AG10803 (cell line): ENCODE measurements around the gene RPS26.
A peak's percentile ranks its signal among the peaks of the same experiment; 100 is the strongest.
"Not testable (repeated sequence)": the region's sequence is repeated elsewhere in the genome, so short reads cannot be mapped to it uniquely, and the experiment has no call there.

Experiments used
- DNase-seq: peaks from one replicate; pipeline ENCODE4 v3.0.0; 2010; ENCODE audit warnings: low read depth
- H3K4me3 ChIP-seq: 2 replicates; pipeline ENCODE4 v1.5.1; 2011; ENCODE audit warnings: mild to moderate bottlenecking, low read length, control low read depth
- CTCF ChIP-seq: conservative IDR thresholded peaks from 2 replicates; pipeline ENCODE4 v1.5.1; 2011; ENCODE audit warnings: mild to moderate bottlenecking, low read length, control low read depth, inconsistent platforms

Gene RPS26

DNA sequence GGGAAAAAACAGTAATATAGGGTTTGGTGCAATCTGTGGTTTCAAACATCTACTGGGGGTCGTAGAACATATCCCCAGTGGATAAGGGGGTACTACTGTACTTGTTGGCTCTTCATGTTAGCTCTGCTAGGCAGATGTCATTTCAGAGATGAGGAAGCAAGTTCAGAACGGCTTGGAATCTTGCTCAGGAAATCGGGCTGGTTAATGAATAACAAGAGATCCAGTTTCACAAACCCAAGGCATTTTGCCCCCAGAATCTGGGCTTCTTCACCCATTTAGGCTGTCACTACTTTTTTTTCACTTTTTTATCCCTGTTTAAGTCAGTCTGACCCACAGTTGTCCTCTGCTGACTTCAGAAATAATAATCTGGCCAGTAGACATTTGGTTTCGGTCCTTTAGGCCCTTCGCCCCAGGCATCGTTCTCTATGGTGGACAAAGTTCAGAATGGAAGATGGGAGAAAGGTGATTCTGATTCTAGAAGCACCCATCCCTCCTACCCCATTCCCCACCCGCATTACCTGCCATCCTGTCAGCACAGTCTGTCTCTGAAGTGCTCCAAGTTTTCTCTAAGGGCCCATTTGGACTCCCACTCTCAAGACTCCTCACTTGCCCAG lies 40.1 kb upstream of the RPS26 start:
- no peak for DNase-seq
- no peak overlapping the region for H3K4me3 ChIP-seq
- TF ChIP-seq CTCF, result no peak

DNA sequence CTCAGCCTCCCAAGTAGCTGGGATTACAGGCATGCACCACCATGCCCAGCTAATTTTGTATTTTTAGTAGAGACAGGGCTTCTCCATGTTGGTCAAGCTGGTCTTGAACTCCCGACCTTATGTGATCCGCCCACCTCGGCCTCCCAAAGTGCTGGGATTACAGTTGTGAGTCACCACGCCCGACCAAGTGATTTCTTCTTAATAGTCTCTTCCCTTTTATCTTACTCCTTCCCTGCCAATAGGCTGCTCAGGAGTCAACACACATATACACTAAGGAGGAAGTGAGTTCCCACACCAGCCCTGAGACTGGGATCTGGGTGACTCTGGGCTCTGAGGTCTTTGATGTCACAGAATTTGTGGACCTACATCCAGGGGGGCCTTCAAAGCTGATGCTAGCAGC lies 38.3 kb upstream of the RPS26 start:
- not testable (repeated sequence) for H3K4me3 ChIP-seq, DNase-seq

DNA sequence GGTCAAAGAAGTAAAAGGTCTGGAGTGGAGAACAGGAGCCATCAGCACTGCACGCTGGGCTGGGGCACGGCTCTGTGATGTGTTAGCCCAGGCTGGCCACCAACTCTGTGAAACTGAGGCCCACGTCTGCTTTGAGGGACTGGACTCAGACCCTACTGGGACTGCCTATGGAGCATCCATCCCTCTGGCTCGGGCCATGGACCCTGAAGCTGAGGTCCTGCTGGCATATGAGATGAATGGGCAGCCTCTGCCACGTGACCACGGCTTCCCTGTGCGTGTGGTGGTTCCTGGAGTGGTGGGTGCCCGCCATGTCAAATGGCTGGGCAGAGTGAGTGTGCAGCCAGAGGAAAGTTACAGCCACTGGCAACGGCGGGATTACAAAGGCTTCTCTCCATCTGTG lies 37.5 kb upstream of the RPS26 start:
- H3K4me3 ChIP-seq, result no peak overlapping the region
- no peak for DNase-seq
- no peak for TF ChIP-seq CTCF

DNA sequence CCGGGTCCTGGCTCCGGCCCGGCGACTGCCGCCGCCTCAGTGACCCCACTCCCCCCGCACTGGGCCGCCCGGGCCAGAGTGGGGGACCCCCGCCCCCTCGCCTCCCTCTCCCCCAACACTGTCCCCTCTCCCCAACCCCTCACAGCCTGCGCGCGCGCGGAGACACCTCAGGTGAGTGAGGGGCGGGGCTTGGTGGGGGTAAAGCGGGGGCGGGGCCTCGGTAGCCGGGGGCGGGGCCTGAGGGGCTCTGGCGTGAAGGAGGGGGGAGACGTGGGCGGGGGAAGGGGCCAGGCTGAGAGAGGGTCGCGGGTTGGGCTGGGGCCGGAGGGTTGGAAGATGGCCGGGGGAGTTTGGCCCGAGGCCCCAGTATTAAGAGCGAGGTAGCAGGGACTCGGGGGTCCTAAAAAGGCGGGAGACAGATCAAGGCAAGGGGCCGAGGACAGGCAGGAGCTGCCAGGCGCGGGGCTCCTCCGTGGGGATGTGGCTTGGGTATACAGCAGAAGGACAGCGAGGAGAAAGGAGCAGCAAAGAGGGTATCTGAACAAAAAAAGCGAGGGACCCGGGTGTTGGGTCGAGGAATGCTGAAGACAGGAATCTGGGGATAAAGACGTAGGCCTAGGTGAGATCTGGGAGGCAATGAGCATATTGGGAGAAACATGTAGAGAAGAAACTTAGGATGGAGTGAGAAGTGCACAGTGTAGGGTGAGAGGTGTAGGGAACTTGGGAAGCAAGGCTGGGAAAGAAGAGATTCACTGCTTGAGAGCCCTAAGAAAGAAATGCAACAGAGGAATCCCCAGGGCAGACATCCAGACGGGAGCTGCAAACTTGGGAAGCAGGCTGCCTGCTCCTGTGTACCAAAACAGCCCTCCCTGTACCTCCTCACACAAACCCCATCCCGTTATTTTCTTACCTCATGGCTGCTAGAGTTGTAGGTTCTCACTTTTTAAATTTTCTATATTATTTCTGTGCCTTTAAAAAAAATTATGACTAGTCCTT lies 33.9 kb upstream of the RPS26 start:
- peak; percentile 31 for DNase-seq
- TF ChIP-seq CTCF, result no peak
- peak overlapping the region; percentile 76 for H3K4me3 ChIP-seq

GRCh38 chr12:56010111-56010570 lies 31.6 kb upstream of the RPS26 start:
- no peak for TF ChIP-seq CTCF
- no peak for DNase-seq
- H3K4me3 ChIP-seq, result no peak overlapping the region

GRCh38 chr12:56011509-56012090 lies 30.1 kb upstream of the RPS26 start:
- TF ChIP-seq CTCF, result no peak
- DNase-seq, result no peak
- no peak overlapping the region for H3K4me3 ChIP-seq

DNA sequence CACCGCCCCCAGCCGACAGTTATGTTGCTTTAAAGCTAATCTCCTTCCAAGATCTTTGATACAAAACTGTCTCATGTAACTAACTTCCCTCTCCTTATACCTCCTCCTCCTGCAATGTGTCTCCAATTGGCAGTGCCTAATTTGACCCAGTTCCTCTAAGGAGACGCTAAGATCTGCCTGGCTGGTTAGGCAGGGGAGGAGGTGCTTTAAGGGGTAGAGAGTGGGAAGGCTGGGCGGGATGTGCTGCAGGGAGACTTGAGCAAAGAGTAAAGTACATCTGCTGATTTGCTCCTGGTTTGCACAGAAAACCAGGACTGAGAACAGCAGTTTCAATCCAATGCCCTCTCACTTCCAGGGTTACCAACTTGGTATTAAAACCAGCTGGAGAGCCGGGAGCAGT lies 28.2 kb upstream of the RPS26 start:
- no peak overlapping the region for H3K4me3 ChIP-seq
- TF ChIP-seq CTCF, result no peak
- DNase-seq, result no peak
